ELR (cell line): Measurements from ENCODE around the gene WDTC1.

ENCODE experiments used
- DNase-seq: peaks from one replicate; pipeline ENCODE4 v3.0.0-alpha.2; 2015; ENCODE audit warnings: low read depth

The WDTC1 gene

GRCh38 chr1:27356619-27357280 is 122.3 kb downstream of the WDTC1 start:
- DNase-seq: no peak

GRCh38 chr1:27357281-27358037 is 123.0 kb downstream of the WDTC1 start:
- DNase-seq: peak; percentile 30
